Activated B cell treated with CpG ODN at 0.5 μM for 24 hours (primary cell): ENCODE data around the gene PSIP1. TPM values are rescaled to one million over a fixed set of nuclear protein-coding genes. Genes with fewer than 3 reads are reported as not detected.

Experiments used
- ATAC-seq: fragments of 200-7000 bp; cut with Tn5 transposase; one replicate; pipeline ENCODE4 v1.10.0; 2021; ENCODE audit warnings: low read depth, mild to moderate bottlenecking, moderate library complexity
- CTCF ChIA-PET: fragments of 350-600 bp; sonication (Branson Sonifier 250); formaldehyde crosslinking; loops from one replicate; lab custom pipeline; 2021; ENCODE audit warnings: antibody characterized with exemption; lab: Charles Lee
- POLR2A ChIA-PET: fragments of 350-600 bp; sonication (Branson Sonifier 250); formaldehyde crosslinking; loops from one replicate; lab custom pipeline; 2021; ENCODE audit warnings: antibody characterized with exemption; lab: Charles Lee
- DNase-seq: peaks from one replicate; pipeline ENCODE4 v3.0.0; 2022
- H3K27ac Mint-ChIP-seq: one replicate; pipeline ENCODE4 v1.8.0; 2020; ENCODE audit warnings: mixed read lengths
- H3K27me3 Mint-ChIP-seq: one replicate; pipeline ENCODE4 v1.8.0; 2021; ENCODE audit warnings: mixed read lengths
- H3K36me3 Mint-ChIP-seq: one replicate; pipeline ENCODE4 v1.8.0; 2021; ENCODE audit warnings: low read depth, mixed read lengths
- H3K4me1 Mint-ChIP-seq: one replicate; pipeline ENCODE4 v1.8.0; 2021; ENCODE audit warnings: mixed read lengths
- H3K4me3 Mint-ChIP-seq: one replicate; pipeline ENCODE4 v1.8.0; 2020; ENCODE audit warnings: mild to moderate bottlenecking, mixed read lengths
- H3K9me3 Mint-ChIP-seq: one replicate; pipeline ENCODE4 v1.8.0; 2020; ENCODE audit warnings: mixed read lengths
- intact Hi-C: fragments of 100-400 bp; cut with micrococcal nuclease; formaldehyde crosslinking; loops from one replicate; pipeline ENCODE4 v1.15.1; 2024
- total RNA-seq: library from RNA; stranded (reverse); gene quantifications from 2 replicates; pipeline ENCODE4 v1.2.3, GENCODE V29; 2022
- TF ChIP-seq, protein P1 (sequence below): fragments of 200-600 bp; IDR thresholded peaks from one replicate; pipeline ENCODE4 v1.8.0; 2022; ENCODE audit warnings: antibody characterized with exemption, mild to moderate bottlenecking

Gene PSIP1
- total RNA-seq, 1 donor from 2014 or later, result 57.2 TPM

DNA sequence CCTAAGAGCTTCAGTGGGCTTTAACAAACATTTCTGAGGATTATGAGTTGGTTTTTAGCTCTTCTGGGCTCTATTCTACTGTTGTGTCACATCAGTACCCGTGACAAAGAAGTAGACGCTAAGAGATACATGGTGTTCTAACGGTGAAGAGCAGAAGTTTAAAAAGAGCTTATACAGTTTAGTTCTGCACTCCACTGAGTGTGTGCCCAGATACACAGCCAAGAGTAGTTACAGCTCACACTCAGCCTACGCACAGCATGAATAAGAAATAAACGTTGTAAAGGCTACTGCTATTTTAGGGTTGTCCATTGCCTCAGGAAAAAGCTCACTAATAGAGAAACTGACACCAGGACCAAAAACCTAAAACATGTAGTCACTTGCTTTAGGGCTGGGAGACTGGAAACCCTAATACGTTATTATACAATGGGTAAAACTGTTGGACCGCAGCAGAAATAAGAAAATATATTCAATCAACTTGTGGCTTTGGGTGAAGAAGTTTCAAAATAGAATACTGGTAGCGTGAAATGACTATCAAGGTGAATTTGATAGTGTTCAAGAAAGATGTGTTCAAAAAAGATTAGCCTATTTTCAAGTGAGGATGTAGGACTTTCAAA is 34.7 kb downstream of the PSIP1 start:
- DNase-seq, result no peak
- ChIA-PET CTCF (no interaction called here), POLR2A (interaction anchor here (0.5 kb wide), 1 partner anchor 270 kb away, joined by 7 read pairs; no protein-coding TSS in a partner anchor)
- Mint-ChIP-seq H3K4me3 (no peak overlapping the region), H3K9me3 (no peaks in the 10 kb centered on the region), H3K27ac (no peak overlapping the region), H3K4me1 (peaks cover 2% of the 10 kb centered on the region), H3K36me3 (peaks cover 57% of the 10 kb centered on the region), H3K27me3 (no peaks in the 10 kb centered on the region)
- intact Hi-C loops, result no loop called here
- TF ChIP-seq, protein P1, sequence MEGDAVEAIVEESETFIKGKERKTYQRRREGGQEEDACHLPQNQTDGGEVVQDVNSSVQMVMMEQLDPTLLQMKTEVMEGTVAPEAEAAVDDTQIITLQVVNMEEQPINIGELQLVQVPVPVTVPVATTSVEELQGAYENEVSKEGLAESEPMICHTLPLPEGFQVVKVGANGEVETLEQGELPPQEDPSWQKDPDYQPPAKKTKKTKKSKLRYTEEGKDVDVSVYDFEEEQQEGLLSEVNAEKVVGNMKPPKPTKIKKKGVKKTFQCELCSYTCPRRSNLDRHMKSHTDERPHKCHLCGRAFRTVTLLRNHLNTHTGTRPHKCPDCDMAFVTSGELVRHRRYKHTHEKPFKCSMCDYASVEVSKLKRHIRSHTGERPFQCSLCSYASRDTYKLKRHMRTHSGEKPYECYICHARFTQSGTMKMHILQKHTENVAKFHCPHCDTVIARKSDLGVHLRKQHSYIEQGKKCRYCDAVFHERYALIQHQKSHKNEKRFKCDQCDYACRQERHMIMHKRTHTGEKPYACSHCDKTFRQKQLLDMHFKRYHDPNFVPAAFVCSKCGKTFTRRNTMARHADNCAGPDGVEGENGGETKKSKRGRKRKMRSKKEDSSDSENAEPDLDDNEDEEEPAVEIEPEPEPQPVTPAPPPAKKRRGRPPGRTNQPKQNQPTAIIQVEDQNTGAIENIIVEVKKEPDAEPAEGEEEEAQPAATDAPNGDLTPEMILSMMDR, result no peak
- ATAC-seq, result no peak

DNA sequence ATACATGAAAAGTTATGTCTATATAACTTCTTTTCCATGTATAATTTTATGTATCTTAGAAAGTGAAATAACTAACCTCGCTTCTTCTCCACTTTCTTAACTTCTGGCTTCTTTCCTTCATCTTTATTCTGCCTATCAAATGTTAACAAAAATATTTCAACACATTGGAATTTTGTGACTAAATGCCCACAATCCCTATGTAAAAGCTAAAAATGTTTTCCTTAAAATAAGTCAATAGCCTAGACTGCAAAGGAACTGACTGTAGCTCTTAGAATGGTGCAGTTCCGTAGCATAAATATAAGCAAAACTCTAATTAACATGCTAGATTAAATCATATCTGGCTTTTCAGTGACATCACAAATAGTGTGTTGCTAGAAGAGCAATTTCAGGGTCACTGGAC is 40.9 kb downstream of the PSIP1 start:
- ATAC-seq (no peak), DNase-seq (no peak)
- Mint-ChIP-seq H3K36me3 (peaks cover 74% of the 10 kb centered on the region), H3K4me3 (no peak overlapping the region), H3K4me1 (peaks cover 2% of the 10 kb centered on the region), H3K27ac (no peak overlapping the region), H3K27me3 (no peaks in the 10 kb centered on the region), H3K9me3 (no peaks in the 10 kb centered on the region)
- ChIA-PET CTCF (interaction anchor here (1.1 kb wide), 1 partner anchor 14 kb away, joined by 3 read pairs; no protein-coding TSS in a partner anchor), POLR2A (interaction anchor here (1.4 kb wide), 1 partner anchor 83 kb away, joined by 3 read pairs; the partner anchor contains the start of gene CCDC171)
- intact Hi-C loops, result loop anchor here (5.0 kb wide), 1 partner anchor 48 kb away; the partner anchor contains the start of gene SNAPC3
- TF ChIP-seq, protein P1, result no peak

- DNase-seq (no peak), ATAC-seq (no peak)
- Mint-ChIP-seq H3K9me3 (no peaks in the 10 kb centered on the region), H3K4me3 (no peak overlapping the region), H3K36me3 (peaks cover 77% of the 10 kb centered on the region), H3K27me3 (no peaks in the 10 kb centered on the region), H3K27ac (no peak overlapping the region), H3K4me1 (peaks cover 2% of the 10 kb centered on the region)
- ChIA-PET CTCF (interaction anchor here (1.1 kb wide), 1 partner anchor 15 kb away, joined by 3 read pairs; no protein-coding TSS in a partner anchor), POLR2A (no interaction called here)
- intact Hi-C loops, result loop anchor here (5.0 kb wide), 1 partner anchor 47 kb away; the partner anchor contains the start of gene SNAPC3
- TF ChIP-seq, protein P1, result no peak
Observed at GRCh38 chr9:15469406-15469805, 41.4 kb downstream of the PSIP1 start.

GRCh38 chr9:15468145-15468544 is 42.6 kb downstream of the PSIP1 start:
- Mint-ChIP-seq H3K9me3 (no peaks in the 10 kb centered on the region), H3K27me3 (no peaks in the 10 kb centered on the region), H3K36me3 (peaks cover 80% of the 10 kb centered on the region), H3K27ac (no peak overlapping the region), H3K4me3 (no peak overlapping the region), H3K4me1 (no peaks in the 10 kb centered on the region)
- ChIA-PET POLR2A (interaction anchor here (0.7 kb wide), 1 partner anchor 9 kb away, joined by 3 read pairs; no protein-coding TSS in a partner anchor), CTCF (interaction anchor here (1.3 kb wide), 1 partner anchor 140 kb away, joined by 3 read pairs; no protein-coding TSS in a partner anchor)
- no peak for ATAC-seq
- TF ChIP-seq, protein P1, result no peak
- no peak for DNase-seq
- intact Hi-C loops, result loop anchor here (5.0 kb wide), 1 partner anchor 46 kb away; the partner anchor contains the start of gene SNAPC3

DNA sequence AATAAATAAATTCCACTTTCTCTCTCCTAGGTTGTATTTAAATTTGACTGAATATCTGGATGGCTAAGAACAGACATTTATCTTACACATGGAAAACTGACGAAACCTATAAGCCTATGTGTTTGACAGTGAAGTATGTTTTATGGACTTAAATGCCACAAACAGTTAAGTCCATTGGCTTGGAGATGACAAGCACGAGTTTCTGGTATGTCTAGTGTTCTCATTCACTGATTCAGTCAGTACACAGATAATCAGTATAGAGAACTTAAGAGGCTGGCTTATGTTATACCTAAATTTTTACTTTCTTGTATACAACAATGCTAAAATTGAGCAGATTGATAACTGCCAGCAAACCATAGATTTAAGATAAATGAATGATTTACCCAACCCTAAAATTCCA is 49.2 kb downstream of the PSIP1 start:
- no peaks in the 10 kb centered on the region for H3K27me3 Mint-ChIP-seq
- no peak overlapping the region for H3K4me3 Mint-ChIP-seq
- intact Hi-C loops, result no loop called here
- H3K27ac Mint-ChIP-seq, result no peak overlapping the region
- H3K4me1 Mint-ChIP-seq, result no peaks in the 10 kb centered on the region
- TF ChIP-seq, protein P1, result no peak
- ChIA-PET CTCF (no interaction called here), POLR2A (no interaction called here)
- DNase-seq, result no peak
- no peaks in the 10 kb centered on the region for H3K9me3 Mint-ChIP-seq
- H3K36me3 Mint-ChIP-seq, result peaks cover 82% of the 10 kb centered on the region
- ATAC-seq, result no peak
